ENCODE measurements around the gene ABHD8.

DNA sequence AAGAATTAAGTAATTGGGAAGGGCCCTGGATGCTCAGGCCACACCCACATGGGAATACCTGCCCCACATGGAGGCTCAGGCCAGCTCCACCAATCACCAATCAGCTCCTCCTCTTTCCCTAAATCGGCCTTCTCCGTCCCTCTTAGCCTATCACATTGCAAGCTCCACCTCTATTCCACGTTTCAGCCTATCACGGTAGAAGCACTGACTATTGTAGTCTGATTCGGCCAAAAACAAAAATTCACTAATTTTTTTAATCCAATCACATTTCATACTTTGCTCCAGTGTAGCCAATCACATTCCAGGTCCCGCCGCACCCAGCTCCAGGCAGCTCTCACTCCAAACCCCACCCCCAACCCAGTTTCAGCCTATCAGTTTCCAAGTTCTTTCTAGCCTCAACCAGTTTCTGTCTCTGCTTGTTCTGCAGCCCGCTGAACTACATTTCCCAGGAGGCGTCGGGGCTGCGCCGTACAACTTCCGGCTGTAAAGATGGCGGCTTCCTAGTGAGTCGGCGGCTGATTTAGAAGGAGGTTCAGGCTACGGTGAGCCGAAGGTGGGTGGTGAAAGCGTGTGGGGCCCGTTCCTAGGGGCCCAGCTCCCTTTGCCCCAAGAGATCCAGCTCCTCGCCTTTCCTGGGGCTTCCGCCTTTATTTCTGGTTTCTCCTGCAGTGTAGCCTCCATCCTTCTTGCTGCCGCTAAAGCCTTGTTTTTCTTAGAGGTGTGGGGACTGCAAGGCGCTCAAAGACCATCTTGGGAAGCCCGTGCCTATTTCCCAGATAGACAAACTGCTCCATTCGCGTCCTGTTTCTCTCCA is 36.0 kb downstream of the ABHD8 start, which contains the start of gene BABAM1:
- TF ChIP-seq, protein P1, sequence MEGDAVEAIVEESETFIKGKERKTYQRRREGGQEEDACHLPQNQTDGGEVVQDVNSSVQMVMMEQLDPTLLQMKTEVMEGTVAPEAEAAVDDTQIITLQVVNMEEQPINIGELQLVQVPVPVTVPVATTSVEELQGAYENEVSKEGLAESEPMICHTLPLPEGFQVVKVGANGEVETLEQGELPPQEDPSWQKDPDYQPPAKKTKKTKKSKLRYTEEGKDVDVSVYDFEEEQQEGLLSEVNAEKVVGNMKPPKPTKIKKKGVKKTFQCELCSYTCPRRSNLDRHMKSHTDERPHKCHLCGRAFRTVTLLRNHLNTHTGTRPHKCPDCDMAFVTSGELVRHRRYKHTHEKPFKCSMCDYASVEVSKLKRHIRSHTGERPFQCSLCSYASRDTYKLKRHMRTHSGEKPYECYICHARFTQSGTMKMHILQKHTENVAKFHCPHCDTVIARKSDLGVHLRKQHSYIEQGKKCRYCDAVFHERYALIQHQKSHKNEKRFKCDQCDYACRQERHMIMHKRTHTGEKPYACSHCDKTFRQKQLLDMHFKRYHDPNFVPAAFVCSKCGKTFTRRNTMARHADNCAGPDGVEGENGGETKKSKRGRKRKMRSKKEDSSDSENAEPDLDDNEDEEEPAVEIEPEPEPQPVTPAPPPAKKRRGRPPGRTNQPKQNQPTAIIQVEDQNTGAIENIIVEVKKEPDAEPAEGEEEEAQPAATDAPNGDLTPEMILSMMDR (IDR thresholded peaks at IDR 0.05; ENCODE audit: insufficient read depth, low read depth, low read length) = no peak
- TF ChIP-seq EZH2 (IDR thresholded peaks at IDR 0.05; ENCODE audit: insufficient read depth, low read length) = peak; percentile 95

Measured in astrocyte (in vitro differentiated cells and primary cell).